Measurements from ENCODE around the gene CHMP2A.
"Not testable (repeated sequence)": the region's sequence is repeated elsewhere in the genome, so short reads cannot be mapped to it uniquely, and the experiment has no call there.

CHMP2A gene

DNA sequence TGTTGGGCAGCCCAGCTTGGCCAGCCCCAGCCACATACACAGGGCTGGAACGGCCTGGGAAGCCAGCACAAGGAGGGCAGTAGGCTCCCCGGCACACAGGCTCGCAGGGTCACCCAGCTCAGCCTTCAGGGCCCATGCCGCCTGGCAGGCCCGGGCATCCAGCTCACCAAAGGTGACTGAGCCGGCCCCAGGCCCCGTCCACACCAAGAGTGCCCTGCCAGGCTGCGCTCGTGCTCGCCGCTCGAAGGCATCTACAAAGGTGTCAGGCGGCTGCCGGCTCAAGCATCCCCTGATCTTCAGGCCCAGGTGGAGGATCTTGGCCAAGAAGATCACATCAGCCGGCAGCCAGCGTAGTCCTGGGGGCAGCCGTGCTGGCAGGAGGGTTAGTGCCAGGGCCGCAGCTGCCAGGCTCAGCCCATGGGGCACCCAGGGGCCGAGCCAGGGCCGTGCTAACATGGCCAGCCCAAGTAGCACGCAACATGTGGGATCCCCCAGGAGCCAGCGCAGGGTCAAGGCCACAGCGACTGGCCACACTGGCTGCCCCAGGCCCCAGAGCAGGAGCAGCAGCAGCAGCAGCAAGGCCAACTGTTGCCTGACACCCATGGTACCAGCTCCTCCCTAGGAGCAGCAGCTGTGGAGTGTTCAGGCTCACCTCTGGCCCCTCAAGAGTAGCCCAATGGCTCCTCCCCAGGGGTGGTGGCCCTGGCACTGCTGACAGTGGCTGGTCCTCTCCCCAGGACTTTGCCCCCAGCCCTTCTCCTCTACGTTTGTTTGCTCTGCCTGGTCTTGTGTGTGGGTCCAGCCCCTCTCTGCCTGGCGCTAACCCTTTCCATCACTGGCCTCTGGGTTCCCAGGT, 43.3 kb downstream of the CHMP2A start, which contains the start of gene SLC27A5:
Gene SLC27A5 (minus strand): TSS at position 640 of the 856 bp plus-strand sequence. CDS start 37 bp downstream, at position 603.
- DNase-seq (ENCODE audit: extremely low spot score), result no peak
- no peak for TF ChIP-seq CTCF (IDR thresholded peaks at IDR 0.05; ENCODE audit: control extremely low read depth, extremely low read depth, low read depth, missing control alignments)
- ChIA-PET POLR2A (no interaction called here), CTCF (interaction anchor here (1.2 to 2.5 kb wide), 3 partner anchors 8 to 70 kb away, joined by 3 to 12 read pairs (median 8); partner anchors contain the start of gene ZBTB45)

GRCh38 chr19:58510084-58510862, 44.6 kb downstream of the CHMP2A start:
- ChIA-PET POLR2A (no interaction called here), CTCF (interaction anchor here (1.2 to 2.5 kb wide), 3 partner anchors 10 to 71 kb away, joined by 3 to 12 read pairs (median 8); partner anchors contain the start of gene ZBTB45)
- TF ChIP-seq CTCF (IDR thresholded peaks at IDR 0.05; ENCODE audit: control extremely low read depth, extremely low read depth, low read depth, missing control alignments), result no peak

GRCh38 chr19:58509731-58510083, 45.2 kb downstream of the CHMP2A start:
- ChIA-PET CTCF (no interaction called here), POLR2A (no interaction called here)
- DNase-seq (ENCODE audit: extremely low spot score), result no peak
- TF ChIP-seq CTCF (IDR thresholded peaks at IDR 0.05; ENCODE audit: control extremely low read depth, extremely low read depth, low read depth, missing control alignments), result no peak

More at GRCh38 chr19:58510084-58510862, 44.6 kb downstream of the CHMP2A start:
- no peak for DNase-seq (ENCODE audit: extremely low spot score)

DNA sequence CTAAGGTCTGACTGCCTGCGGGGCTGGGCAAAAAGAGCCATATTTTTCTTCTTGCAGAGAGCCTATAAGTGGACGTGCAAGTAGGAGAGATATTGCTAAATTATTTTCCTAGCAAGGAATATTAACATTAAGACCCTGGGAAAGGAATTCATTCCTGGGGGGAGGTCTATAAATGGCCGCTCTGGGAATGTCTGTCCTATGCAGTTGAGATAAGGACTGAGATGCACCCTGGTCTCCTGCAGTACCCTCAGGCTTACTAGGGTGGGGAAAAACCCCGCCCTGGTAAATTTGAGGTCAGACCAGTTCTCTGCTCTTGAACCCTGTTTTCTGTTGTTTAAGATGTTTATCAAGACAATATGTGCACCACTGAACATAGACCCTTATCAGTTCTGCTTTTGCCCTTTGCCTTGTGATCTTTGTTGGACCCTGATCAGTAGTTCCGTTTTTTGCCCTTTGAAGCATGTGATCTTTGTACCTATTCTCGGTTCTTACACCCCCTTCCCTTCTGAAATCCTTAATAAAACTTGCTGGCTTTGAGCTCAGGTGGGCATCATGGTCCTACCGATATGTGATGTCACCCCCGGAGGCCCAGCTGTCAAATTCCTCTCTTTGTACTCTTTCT, 47.2 kb downstream of the CHMP2A start:
- DNase-seq (ENCODE audit: extremely low spot score); POLR2A ChIA-PET: not testable (repeated sequence)
- CTCF ChIA-PET, result interaction anchor here (0.6 to 0.9 kb wide), 3 partner anchors 10 to 28 kb away, joined by 3 to 5 read pairs (median 3); partner anchors contain the start of gene ZBTB45
